SU-DHL-6 (cell line): ENCODE data around the gene SERPINB2.

ENCODE experiments used
- H2AFZ ChIP-seq: fragments of 200-600 bp; sonication (generic); 2 replicates; pipeline ENCODE4 v1.6.1; 2014; ENCODE audit warnings: low read depth, mild to moderate bottlenecking, moderate library complexity, mixed read lengths, antibody characterized with exemption, low read length; ENCODE audit not compliant: severe bottlenecking
- H3F3A ChIP-seq: fragments of 200-600 bp; shearing (Covaris generic); 2 replicates; pipeline ENCODE4 v1.6.0; 2016; ENCODE audit warnings: antibody characterized with exemption, mild to moderate bottlenecking; ENCODE audit not compliant: insufficient read depth
- H3K27ac ChIP-seq: fragments of 200-600 bp; sonication (generic); 2 replicates; pipeline ENCODE4 v1.5.1; 2016; ENCODE audit warnings: low read depth, mild to moderate bottlenecking, low read length, moderate library complexity, mixed read lengths
- H3K27me3 ChIP-seq: fragments of 200-600 bp; sonication (generic), shearing (Covaris generic); 2 replicates; pipeline ENCODE4 v1.6.0; 2014; ENCODE audit warnings: mild to moderate bottlenecking, low read length
- H3K36me3 ChIP-seq: fragments of 200-600 bp; sonication (generic); 2 replicates; pipeline ENCODE4 v1.6.1; 2014; ENCODE audit warnings: mild to moderate bottlenecking, low read length, mixed read lengths
- H3K4me2 ChIP-seq: fragments of 300-600, 200-600 bp; shearing (Covaris generic), sonication (generic); 2 replicates; pipeline ENCODE4 v1.6.0; 2014; ENCODE audit warnings: low read length, low read depth, mild to moderate bottlenecking; ENCODE audit not compliant: poor library complexity, severe bottlenecking
- H3K4me3 ChIP-seq: fragments of 200-600 bp; sonication (generic); 2 replicates; pipeline ENCODE4 v1.5.1; 2014; ENCODE audit warnings: antibody characterized with exemption, low read length, mild to moderate bottlenecking, mixed read lengths; ENCODE audit not compliant: insufficient read depth, poor library complexity, severe bottlenecking
- H3K79me2 ChIP-seq: fragments of 200-600 bp; sonication (generic); 2 replicates; pipeline ENCODE4 v1.6.1; 2014; ENCODE audit warnings: mild to moderate bottlenecking, low read length, moderate library complexity; ENCODE audit not compliant: insufficient read depth
- H3K9ac ChIP-seq: fragments of 200-600 bp; sonication (generic); 2 replicates; pipeline ENCODE4 v1.7.0; 2014; ENCODE audit warnings: mild to moderate bottlenecking, low read length
- H3K9me2 ChIP-seq: fragments of 200-600 bp; sonication (generic); replicated peaks from 2 replicates; pipeline ENCODE4 v1.6.1; 2014; ENCODE audit warnings: low read length; ENCODE audit not compliant: insufficient read depth
- H3K9me3 ChIP-seq: fragments of 200-600 bp; sonication (generic); 2 replicates; pipeline ENCODE4 v1.6.1; 2014; ENCODE audit warnings: low read length, mixed read lengths; ENCODE audit not compliant: insufficient read depth
- H4K20me1 ChIP-seq: fragments of 200-600 bp; sonication (generic); 2 replicates; pipeline ENCODE4 v1.6.1; 2014; ENCODE audit warnings: low read depth, mild to moderate bottlenecking, antibody characterized with exemption, low read length, moderate library complexity, mixed read lengths
- EZH2phosphoT487 ChIP-seq: fragments of 200-600 bp; sonication (generic), shearing (Covaris generic); conservative IDR thresholded peaks from 2 replicates; pipeline ENCODE4 v1.6.1; 2018; ENCODE audit warnings: mild to moderate bottlenecking, antibody characterized with exemption, low read length, moderate library complexity, mixed read lengths
- TF ChIP-seq, protein P1 (sequence below): fragments of 200-600 bp; sonication (generic); IDR thresholded peaks from one replicate; pipeline ENCODE4 v1.5.1; 2017; ENCODE audit warnings: antibody characterized with exemption, mild to moderate bottlenecking, low read length, moderate library complexity; ENCODE audit not compliant: insufficient read depth, poor library complexity, severe bottlenecking

The SERPINB2 gene

DNA sequence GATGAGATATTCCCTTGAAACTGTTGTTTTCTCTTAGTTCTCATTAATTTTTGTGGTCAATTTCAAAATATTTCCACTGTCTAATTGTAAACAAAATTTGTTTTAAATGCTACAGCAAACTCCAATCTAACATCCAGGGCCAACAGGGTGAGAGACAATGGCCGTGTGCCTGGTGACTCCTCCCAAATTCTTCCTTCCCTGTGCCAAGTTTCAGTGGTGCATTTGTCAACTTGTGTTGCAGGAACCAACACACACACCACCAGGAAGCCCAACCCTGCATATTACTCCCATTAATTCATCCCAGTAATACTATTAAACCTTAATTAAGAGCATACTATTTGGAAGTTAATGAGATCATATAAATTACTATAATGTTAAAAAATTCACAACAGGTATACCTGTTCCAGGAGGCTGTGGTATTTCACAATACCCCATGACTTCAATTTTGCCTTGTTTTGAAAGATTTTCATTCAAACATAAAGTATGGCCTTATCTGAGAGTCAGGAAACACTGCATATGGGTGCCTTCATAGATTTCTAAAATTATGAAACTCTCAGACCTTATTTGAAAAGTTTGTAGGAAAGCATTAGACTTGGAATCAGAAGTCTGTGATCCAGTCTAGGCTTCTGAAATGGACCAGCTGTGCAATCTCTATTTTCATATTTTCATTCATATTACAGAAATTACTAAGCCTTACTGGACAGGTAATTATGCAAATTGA lies 1.1 kb downstream of the SERPINB2 start:
- no peaks in the 10 kb centered on the region for H3K36me3 ChIP-seq
- H3K27me3 ChIP-seq, result no peaks in the 10 kb centered on the region
- no peak overlapping the region for H3K27ac ChIP-seq
- no peaks in the 10 kb centered on the region for H3K9me2 ChIP-seq
- H3K9ac ChIP-seq, result no peak overlapping the region
- H3F3A ChIP-seq, result no peaks in the 10 kb centered on the region
- TF ChIP-seq EZH2phosphoT487, result no peak
- TF ChIP-seq, protein P1, sequence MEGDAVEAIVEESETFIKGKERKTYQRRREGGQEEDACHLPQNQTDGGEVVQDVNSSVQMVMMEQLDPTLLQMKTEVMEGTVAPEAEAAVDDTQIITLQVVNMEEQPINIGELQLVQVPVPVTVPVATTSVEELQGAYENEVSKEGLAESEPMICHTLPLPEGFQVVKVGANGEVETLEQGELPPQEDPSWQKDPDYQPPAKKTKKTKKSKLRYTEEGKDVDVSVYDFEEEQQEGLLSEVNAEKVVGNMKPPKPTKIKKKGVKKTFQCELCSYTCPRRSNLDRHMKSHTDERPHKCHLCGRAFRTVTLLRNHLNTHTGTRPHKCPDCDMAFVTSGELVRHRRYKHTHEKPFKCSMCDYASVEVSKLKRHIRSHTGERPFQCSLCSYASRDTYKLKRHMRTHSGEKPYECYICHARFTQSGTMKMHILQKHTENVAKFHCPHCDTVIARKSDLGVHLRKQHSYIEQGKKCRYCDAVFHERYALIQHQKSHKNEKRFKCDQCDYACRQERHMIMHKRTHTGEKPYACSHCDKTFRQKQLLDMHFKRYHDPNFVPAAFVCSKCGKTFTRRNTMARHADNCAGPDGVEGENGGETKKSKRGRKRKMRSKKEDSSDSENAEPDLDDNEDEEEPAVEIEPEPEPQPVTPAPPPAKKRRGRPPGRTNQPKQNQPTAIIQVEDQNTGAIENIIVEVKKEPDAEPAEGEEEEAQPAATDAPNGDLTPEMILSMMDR, result no peak
- H3K4me2 ChIP-seq, result no peak overlapping the region
- H3K79me2 ChIP-seq, result no peaks in the 10 kb centered on the region
- no peaks in the 10 kb centered on the region for H3K9me3 ChIP-seq
- no peak overlapping the region for H2AFZ ChIP-seq
- H4K20me1 ChIP-seq, result no peaks in the 10 kb centered on the region
- no peak overlapping the region for H3K4me3 ChIP-seq

DNA sequence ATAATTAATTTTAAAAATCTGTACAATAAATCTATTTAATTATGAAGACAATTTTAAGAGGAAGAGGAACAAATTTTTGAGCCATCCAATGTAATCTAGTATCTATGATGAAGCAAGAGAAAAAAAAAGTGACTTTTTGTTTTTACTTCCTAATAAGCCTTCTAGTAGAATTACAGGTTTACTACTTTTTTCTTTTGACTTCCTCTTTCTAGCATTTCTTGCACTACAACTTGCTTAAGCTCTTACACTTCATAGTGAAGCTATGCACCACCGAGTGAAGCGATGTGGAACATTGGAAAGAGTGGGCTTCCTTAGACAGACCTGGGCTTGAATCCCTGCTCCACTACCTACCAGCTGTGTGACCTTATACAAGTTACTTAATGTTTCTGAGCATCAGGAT lies 2.1 kb downstream of the SERPINB2 start:
- TF ChIP-seq EZH2phosphoT487, result no peak
- TF ChIP-seq, protein P1, result no peak
- Histone ChIP-seq H4K20me1 (no peaks in the 10 kb centered on the region), H3K4me3 (no peak overlapping the region), H2AFZ (no peak overlapping the region), H3K9me2 (no peaks in the 10 kb centered on the region), H3K4me2 (no peak overlapping the region), H3K27ac (no peak overlapping the region), H3K9ac (no peak overlapping the region), H3K36me3 (no peaks in the 10 kb centered on the region), H3F3A (no peaks in the 10 kb centered on the region), H3K79me2 (no peaks in the 10 kb centered on the region), H3K9me3 (no peaks in the 10 kb centered on the region), H3K27me3 (no peaks in the 10 kb centered on the region)

DNA sequence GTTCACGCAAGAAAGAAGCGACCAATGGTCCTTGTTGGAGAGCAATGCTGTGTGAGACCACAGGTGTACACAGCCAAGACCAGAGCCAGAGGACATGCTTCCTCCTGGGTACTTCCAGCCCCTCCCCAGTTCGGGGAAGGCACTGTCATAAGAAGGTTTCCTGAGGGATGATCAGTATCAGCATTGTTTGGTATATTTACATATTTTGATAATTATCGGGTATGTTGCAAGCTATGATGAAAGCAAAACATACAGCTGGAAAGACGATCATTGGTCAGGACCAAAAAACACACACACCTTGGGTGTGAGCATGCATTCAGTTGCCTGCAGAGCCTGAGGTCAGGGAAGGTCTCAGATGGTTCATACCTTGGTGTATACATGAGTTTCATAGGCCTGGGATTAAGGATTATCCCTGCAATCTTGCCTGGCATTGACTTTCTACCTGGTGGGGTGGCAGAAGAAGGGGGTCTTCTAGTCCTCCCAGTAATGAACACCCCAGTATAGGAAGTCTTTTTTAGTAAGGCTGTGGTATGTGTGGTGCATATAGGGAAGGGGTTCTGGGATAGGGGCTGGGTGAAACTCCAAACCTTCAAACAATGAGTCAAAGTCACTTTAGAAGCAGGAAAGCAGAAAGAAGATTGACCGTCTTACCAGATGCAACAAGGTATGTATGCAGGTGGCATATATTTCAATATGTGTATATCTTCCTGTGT lies 2.9 kb downstream of the SERPINB2 start:
- Histone ChIP-seq H3K79me2 (no peaks in the 10 kb centered on the region), H3K27me3 (no peaks in the 10 kb centered on the region), H3F3A (no peaks in the 10 kb centered on the region), H3K4me3 (no peak overlapping the region), H3K4me2 (no peak overlapping the region), H3K9me2 (no peaks in the 10 kb centered on the region), H3K36me3 (no peaks in the 10 kb centered on the region), H3K27ac (no peak overlapping the region), H4K20me1 (no peaks in the 10 kb centered on the region), H3K9me3 (no peaks in the 10 kb centered on the region), H2AFZ (no peak overlapping the region), H3K9ac (no peak overlapping the region)
- TF ChIP-seq, protein P1, result no peak
- no peak for TF ChIP-seq EZH2phosphoT487
